Measurements from ENCODE around the gene TXNDC2. TPM values are rescaled to one million over a fixed set of nuclear protein-coding genes. Genes with fewer than 3 reads are reported as not detected.

The TXNDC2 gene
- total and polyA plus RNA-seq, 9 of the 15 experiments (the other 6 are each of a cell fraction or from before 2014, with no cell fraction given), result 1.2 to 4.9 (median 2.3) TPM

GRCh38 chr18:9913526-9914333 lies 28.0 kb downstream of the TXNDC2 start, which contains the start of gene VAPA (continued):
- peak; percentile 33; the same call in 1 of the 2 replicates for TF ChIP-seq ZBTB12 (CRISPR knock-in tag; IDR thresholded peaks at IDR 0.05)
- TF ChIP-seq ZNF232 (CRISPR knock-in tag; IDR thresholded peaks at IDR 0.05), result no peak
- TF ChIP-seq ZNF24 (IDR thresholded peaks at IDR 0.05), result no peak
- TF ChIP-seq KLF13 (tag; IDR thresholded peaks at IDR 0.05; ENCODE audit: borderline replicate concordance, low read depth), result 0 out of 2 replicates have a peak, but pooled peaks have one; percentile 54
- peak in 1 of 2 experiments; percentile 35; a peak in 1 of 4 replicates for TF ChIP-seq RCOR1 (IDR thresholded peaks at IDR 0.05; ENCODE audit: borderline replicate concordance in 1 of 2, low read depth in 2 of 2, low read length in 2 of 2)
- TF ChIP-seq ZFP1 (CRISPR knock-in tag; IDR thresholded peaks at IDR 0.05), result peak; percentile 67; the same call in 1 of the 2 replicates
- TF ChIP-seq CREB3 (tag; conservative IDR thresholded peaks at IDR 0.05; ENCODE audit: low read depth), result 0 out of 2 replicates have a peak, but pooled peaks have one; percentile 27
- no peak for TF ChIP-seq MCM7 (IDR thresholded peaks at IDR 0.05)
- TF ChIP-seq SPI1 (IDR thresholded peaks at IDR 0.05; ENCODE audit: borderline replicate concordance, low read depth, low read length), result 0 out of 2 replicates have a peak, but pooled peaks have one; percentile 41
- TF ChIP-seq ZMIZ1 (IDR thresholded peaks at IDR 0.05; ENCODE audit: low read depth in 2 of 2, low read length in 2 of 2), result peak; percentile 30 to 78; a peak in 2 of 4 replicates
- peak; percentile 99 for TF ChIP-seq SP1 (CRISPR knock-in tag; IDR thresholded peaks at IDR 0.05)
- no peak for TF ChIP-seq EZH2 (IDR thresholded peaks at IDR 0.05; ENCODE audit: borderline replicate concordance, low read depth, low read length)
- TF ChIP-seq TAF9B (IDR thresholded peaks at IDR 0.05; ENCODE audit: partially characterized antibody), result no peak
- TF ChIP-seq ZBTB7A (IDR thresholded peaks at IDR 0.05; ENCODE audit: borderline replicate concordance, control insufficient read depth, low read depth, low read length), result peak; percentile 47; the same call in 1 of the 2 replicates
- TF ChIP-seq NCOA4 (IDR thresholded peaks at IDR 0.05; ENCODE audit: partially characterized antibody), result no peak
- no peak for TF ChIP-seq SMARCB1 (IDR thresholded peaks at IDR 0.05; ENCODE audit: insufficient read length, low read depth)
- no peak for TF ChIP-seq MXD1 (CRISPR knock-in tag; IDR thresholded peaks at IDR 0.05; ENCODE audit: borderline replicate concordance, poor library complexity, severe bottlenecking)
- TF ChIP-seq PRPF4 (IDR thresholded peaks at IDR 0.05; ENCODE audit: insufficient read depth, low read depth, low read length, poor library complexity, severe bottlenecking), result peak; percentile 52
- TF ChIP-seq ZNF668 (CRISPR knock-in tag; IDR thresholded peaks at IDR 0.05), result no peak
- TF ChIP-seq SP2 (IDR thresholded peaks at IDR 0.05; ENCODE audit: extremely low read depth, low read depth, low read length, poor library complexity, severe bottlenecking), result no peak

Measured in K562 (cell line).